Peyer's patch (tissue), 4 donors: Measurements from ENCODE around the gene STK16.

Experiments
- POLR2A ChIP-seq, 2 donors: fragments of 450-650 bp; IDR thresholded peaks; one replicate each; pipeline ENCODE4 v1.5.1; 2017; ENCODE audit warnings: antibody characterized with exemption in 2 of 2, mild to moderate bottlenecking in 2 of 2, moderate library complexity in 2 of 2
- TF ChIP-seq, protein P1 (sequence below), 6 experiments: fragments of 450-650 bp in 4 of 6; fragments of 200-600 bp in 2 of 6; sonication (generic) in 1 of 6; IDR thresholded peaks; one replicate each; pipeline ENCODE4 v1.5.1; 2017 to 2019; ENCODE audit warnings: antibody characterized with exemption in 6 of 6, mild to moderate bottlenecking in 3 of 6, moderate library complexity in 1 of 6

DNA sequence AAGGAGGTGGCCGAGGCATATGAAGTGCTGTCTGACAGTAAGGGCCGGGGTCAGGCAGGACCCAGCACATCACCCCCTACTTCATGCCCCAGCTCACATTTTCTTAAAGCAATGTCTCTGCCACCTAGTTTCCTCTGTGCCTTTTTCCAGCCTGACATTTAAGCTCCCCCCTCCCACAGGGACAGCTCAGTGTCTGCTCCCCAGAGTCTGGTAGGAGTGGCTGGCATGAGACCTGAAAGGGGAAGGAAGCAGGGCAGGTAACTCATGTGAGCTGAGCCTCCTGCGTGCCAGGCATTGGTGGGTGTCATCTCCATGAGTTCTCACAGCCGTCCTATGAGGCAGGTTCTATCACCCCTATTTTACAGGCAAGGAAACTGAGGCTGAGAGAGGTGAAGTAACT, 35.4 kb downstream of the STK16 start:
- TF ChIP-seq, protein P1, sequence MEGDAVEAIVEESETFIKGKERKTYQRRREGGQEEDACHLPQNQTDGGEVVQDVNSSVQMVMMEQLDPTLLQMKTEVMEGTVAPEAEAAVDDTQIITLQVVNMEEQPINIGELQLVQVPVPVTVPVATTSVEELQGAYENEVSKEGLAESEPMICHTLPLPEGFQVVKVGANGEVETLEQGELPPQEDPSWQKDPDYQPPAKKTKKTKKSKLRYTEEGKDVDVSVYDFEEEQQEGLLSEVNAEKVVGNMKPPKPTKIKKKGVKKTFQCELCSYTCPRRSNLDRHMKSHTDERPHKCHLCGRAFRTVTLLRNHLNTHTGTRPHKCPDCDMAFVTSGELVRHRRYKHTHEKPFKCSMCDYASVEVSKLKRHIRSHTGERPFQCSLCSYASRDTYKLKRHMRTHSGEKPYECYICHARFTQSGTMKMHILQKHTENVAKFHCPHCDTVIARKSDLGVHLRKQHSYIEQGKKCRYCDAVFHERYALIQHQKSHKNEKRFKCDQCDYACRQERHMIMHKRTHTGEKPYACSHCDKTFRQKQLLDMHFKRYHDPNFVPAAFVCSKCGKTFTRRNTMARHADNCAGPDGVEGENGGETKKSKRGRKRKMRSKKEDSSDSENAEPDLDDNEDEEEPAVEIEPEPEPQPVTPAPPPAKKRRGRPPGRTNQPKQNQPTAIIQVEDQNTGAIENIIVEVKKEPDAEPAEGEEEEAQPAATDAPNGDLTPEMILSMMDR (IDR thresholded peaks at IDR 0.05): no peak
- TF ChIP-seq POLR2A (IDR thresholded peaks at IDR 0.05): no peak
